Thoracic aorta endothelial cell (primary cell): ENCODE measurements around the gene AURKAIP1. TPM values are rescaled to one million over a fixed set of nuclear protein-coding genes. Genes with fewer than 3 reads are reported as not detected.

Source experiments
- total RNA-seq: library from RNA; depleted of rRNA; stranded (reverse); fragments of >200 nt; gene quantifications from 2 replicates; pipeline ENCODE4 v1.2.3, GENCODE V29; 2012

The AURKAIP1 gene
- total RNA-seq: 94.9 and 99.4 TPM in 2 replicates

DNA sequence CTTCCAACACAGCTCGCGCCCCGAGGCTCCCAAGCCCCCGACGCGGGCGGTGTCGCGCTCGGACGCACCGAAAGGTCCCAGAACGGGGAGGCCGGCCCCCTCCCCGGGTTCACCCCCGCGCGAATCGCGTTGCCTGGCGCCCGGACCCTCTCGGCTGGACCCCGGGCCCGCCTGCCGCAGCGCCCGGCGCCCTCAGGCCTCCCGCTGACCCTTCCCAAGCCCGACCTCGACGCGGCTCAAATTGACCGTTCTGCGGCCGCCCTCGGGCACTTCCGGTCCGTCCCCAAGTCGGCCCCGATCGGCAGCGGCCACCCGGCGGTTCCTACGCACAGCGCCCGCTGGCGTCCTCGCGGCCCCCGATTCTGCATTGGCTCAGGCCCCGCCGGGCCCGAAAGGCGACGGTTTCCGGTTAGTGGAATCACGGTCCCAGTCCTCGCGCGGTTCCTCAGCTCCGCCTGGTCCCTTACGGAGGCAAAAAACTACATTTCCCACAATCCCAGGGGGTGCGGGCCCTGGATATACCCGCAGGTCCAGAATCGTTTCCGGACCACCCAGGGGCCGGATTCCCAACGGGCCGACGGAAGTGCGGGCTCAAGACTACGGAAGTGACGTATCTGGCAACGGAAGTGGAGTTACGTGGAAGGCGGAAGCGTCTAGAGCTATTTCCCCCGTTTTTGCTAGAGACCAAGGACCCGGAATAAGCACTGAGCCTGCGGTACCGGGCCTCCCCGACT, at the start of gene AURKAIP1:
TSS of gene AURKAIP1 (minus strand) at position 279 of the 734 bp plus-strand sequence. CDS start 451 bp downstream, outside the sequence.

GRCh38 chr1:1421147-1421906, 46.3 kb upstream of the AURKAIP1 start, which contains the start of gene ANKRD65:
TSS of gene ANKRD65 (minus strand) at chr1:1421276. CDS start at chr1:1421005, 271 bp downstream.

DNA sequence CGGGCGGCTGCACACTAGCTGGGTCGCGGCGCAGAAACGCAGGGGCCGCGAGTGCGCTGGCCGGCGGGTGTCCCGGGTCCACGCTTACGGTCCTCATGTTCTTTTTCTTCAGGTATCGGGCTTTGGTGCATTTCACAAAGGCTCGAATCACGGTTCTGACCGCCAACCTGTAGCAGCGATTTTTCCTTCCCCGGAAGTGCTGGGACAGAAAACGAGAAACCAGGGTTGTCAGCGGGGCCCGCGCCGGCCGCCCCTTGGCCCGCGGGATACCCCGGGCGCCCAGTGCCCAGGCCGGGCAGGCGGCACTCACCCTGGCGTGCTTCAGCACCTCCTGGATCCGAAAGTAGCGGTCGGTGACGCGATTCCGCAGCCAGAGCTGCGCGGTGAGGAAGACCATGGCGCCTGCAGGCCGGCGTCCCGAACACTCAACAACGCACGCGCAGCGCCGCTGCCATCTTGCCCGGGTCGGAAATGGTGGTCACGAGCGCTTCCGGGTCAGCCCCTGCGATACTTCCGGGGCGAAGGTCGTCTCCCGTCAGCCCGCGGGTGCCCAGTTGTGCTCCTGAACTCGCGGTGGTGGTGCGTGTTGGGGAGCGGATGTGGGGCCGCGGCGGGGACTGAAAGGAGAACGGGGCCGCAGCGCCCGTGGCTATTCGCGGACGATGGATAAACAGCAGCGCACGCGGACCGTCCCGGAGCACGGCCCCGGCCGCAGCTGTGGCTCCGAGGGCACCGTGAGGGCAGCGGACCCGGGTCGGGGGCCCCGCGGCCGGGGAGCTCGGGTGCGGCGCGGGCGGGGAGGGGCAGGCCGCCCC, 32.0 kb upstream of the AURKAIP1 start, which contains the start of gene MRPL20:
TSS of gene MRPL20 (minus strand) at position 473 of the 815 bp plus-strand sequence. CDS start at position 397, 76 bp downstream.

DNA sequence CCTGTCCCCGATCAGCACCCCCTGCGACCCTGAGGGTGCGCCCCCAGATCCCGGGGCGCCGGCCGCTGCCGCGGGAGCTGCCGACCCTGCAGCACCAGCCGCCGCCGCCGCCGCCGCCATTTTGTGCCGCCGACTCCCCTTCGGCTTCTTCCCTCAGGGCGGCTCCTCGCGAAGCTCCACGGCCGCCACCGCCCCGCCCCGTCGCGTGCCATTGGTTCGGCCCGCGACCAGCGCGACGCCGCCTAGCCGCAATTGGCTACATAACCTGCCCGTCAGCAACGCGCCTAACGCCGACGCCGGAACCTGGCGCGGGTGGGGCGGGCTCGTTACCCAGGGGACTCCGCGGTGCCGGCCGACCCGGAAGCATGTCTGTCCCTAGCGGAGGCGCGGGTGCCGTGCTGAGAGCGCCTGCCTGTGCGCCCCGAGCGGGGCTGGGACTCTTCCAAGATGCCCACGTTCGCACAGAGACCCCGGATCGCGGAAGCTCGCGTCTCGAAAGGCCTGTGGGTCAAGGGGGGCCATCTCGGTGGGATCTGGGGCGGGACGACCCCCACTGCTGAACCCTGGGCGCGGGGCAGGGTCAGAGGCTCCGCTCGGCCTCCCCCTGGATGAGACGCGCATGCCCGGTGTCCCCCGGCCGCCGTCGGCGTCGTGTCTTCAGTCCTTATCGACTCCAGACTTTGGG, 24.3 kb upstream of the AURKAIP1 start, which contains the start of gene CCNL2:
TSS of gene CCNL2 (minus strand) at position 149 of the 685 bp plus-strand sequence. CDS start at position 120, 29 bp downstream.

DNA sequence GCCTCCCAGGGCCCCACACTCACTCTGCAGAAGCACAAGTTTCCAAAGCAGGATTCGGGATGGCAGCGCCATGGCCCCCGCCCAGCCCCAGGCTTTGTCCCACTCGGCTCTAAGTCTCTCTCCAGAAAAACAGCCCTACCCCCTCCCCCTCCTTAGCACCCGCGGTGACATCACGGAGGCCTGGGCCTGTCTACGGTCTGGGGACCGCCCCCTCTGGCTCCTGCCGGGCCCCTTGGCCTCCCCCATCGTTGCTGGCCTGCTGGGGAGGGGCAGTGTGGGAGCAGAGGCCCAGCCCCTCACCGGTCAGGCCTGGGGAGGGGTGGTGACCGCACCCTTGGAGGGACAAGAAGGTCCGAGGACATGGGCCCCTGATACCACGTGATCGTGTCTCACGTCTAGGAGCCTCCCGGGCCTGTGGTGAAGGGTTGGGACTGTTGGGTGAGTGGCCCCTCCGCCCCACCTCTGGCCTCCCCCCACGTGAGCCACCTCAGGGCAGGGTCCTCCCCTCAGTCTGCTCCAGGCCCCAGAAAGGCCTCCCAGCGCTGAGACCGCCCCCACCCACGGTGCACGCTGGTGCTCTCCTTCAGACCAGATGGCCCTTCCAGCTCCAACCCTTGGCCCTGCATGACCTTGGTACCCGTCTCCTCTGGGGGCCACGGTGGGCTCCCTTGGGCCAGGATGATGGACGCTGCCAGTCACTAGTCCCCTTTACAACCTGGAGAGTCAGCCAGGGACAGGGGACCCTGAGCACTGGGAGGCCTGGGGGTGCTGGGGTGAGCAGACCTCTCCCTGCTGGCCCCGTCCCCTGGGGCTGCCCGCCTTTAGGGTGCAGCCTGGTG, 16.4 kb downstream of the AURKAIP1 start, which contains the start of gene MXRA8:
TSS of gene MXRA8 (minus strand) at position 123 of the 839 bp plus-strand sequence. CDS start at position 72, 51 bp downstream.

GRCh38 chr1:1349256-1350012, 25.6 kb downstream of the AURKAIP1 start, which contains the start of gene DVL1:
TSS of gene DVL1 (minus strand) at chr1:1349418. CDS start at chr1:1349065, 353 bp downstream.

DNA sequence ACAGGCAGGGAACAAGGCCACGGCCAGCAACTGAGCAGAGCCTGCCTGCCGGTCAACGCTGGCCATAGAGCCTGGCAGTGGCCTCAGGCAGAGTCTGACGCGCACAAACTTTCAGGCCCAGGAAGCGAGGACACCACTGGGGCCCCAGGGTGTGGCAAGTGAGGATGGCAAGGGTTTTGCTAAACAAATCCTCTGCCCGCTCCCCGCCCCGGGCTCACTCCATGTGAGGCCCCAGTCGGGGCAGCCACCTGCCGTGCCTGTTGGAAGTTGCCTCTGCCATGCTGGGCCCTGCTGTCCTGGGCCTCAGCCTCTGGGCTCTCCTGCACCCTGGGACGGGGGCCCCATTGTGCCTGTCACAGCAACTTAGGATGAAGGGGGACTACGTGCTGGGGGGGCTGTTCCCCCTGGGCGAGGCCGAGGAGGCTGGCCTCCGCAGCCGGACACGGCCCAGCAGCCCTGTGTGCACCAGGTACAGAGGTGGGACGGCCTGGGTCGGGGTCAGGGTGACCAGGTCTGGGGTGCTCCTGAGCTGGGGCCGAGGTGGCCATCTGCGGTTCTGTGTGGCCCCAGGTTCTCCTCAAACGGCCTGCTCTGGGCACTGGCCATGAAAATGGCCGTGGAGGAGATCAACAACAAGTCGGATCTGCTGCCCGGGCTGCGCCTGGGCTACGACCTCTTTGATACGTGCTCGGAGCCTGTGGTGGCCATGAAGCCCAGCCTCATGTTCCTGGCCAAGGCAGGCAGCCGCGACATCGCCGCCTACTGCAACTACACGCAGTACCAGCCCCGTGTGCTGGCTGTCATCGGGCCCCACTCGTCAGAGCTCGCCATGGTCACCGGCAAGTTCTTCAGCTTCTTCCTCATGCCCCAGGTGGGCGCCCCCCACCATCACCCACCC, 43.7 kb downstream of the AURKAIP1 start, which contains the start of gene TAS1R3:
TSS of gene TAS1R3 (plus strand) at position 213 of the 898 bp plus-strand sequence. CDS start at position 279, 66 bp downstream.

DNA sequence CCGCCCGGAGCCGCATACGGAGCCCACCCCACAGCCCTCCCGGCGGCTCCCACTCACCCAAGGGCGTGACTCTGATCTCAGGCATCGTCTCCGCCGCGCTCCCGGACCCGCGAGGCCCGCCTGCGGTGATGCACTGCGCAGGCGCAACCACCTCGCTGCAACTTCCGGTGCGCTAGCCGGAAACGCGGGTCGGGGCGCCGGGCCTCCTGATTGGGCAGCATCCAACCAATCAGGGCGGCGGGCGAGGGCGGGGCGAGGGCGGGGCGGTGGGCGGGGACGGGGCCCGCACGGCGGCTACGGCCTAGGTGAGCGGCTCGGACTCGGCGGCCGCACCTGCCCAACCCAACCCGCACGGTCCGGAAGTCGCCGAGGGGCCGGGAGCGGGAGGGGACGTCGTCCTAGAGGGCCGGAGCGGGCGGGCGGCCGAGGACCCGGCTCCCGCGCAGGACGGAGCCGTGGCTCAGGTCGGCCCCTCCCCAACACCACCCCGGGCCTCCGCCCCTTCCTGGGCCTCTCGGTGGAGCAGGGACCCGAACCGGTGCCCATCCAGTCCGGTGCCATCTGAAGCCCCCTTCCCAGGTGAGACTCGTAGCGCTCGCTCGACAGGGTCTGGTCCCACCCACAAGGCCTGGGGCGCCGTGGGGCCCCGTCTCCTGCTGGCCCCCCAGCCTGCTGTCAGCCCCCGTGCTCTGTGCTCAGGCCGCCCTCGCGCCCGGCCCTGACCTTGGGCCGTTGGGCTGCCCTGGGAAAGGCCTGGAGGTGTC, 50.3 kb downstream of the AURKAIP1 start, which contains the start of the genes CPTP and INTS11:
TSS of gene CPTP (plus strand) at position 279 of the 764 bp plus-strand sequence. CDS start 2,109 bp downstream, outside the sequence.
TSS of gene INTS11 (minus strand) at position 137 of the 764 bp plus-strand sequence. CDS start at position 85, 52 bp downstream.

Other genes starting within 250 kb of the AURKAIP1 start
- not detected in 2 replicates for gene TTLL10, start 201.3 kb downstream of the AURKAIP1 start, total RNA-seq
- gene TNFRSF18, start 168.6 kb downstream of the AURKAIP1 start, total RNA-seq: not detected in 2 replicates
- 0.57 and 0.93 TPM in 2 replicates for gene TNFRSF4, start 161.1 kb downstream of the AURKAIP1 start, total RNA-seq
- gene SDF4, start 143.2 kb downstream of the AURKAIP1 start, total RNA-seq: 91.1 and 105 TPM in 2 replicates
- 20.5 and 27.3 TPM in 2 replicates for gene B3GALT6, start 143.0 kb downstream of the AURKAIP1 start, total RNA-seq
- 1.1 TPM in 1 of 2 replicates, not detected in the other for gene C1QTNF12, start 128.5 kb downstream of the AURKAIP1 start, total RNA-seq
- gene UBE2J2, start 101.4 kb downstream of the AURKAIP1 start, total RNA-seq: 50.0 and 53.1 TPM in 2 replicates
- gene SCNN1D, start 94.8 kb downstream of the AURKAIP1 start, total RNA-seq: 0.66 and 0.93 TPM in 2 replicates
- gene ACAP3, start 67.3 kb downstream of the AURKAIP1 start, total RNA-seq: 19.7 and 22.7 TPM in 2 replicates
- 21.0 and 22.9 TPM in 2 replicates for gene PUSL1, start 66.6 kb downstream of the AURKAIP1 start, total RNA-seq
- gene INTS11, start 50.5 kb downstream of the AURKAIP1 start, total RNA-seq: 64.1 and 71.4 TPM in 2 replicates
- 15.6 and 21.5 TPM in 2 replicates for gene CPTP, start 50.4 kb downstream of the AURKAIP1 start, total RNA-seq
- gene TAS1R3, start 43.9 kb downstream of the AURKAIP1 start, total RNA-seq: 0.13 and 0.22 TPM in 2 replicates
- 28.9 and 38.4 TPM in 2 replicates for gene DVL1, start 25.8 kb downstream of the AURKAIP1 start, total RNA-seq
- 0.80 and 1.2 TPM in 2 replicates for gene MXRA8, start 16.7 kb downstream of the AURKAIP1 start, total RNA-seq
- 140 and 162 TPM in 2 replicates for gene CCNL2, start 24.1 kb upstream of the AURKAIP1 start, total RNA-seq
- 100 and 116 TPM in 2 replicates for gene MRPL20, start 32.1 kb upstream of the AURKAIP1 start, total RNA-seq
- gene ANKRD65, start 46.1 kb upstream of the AURKAIP1 start, total RNA-seq: 0.07 and 0.13 TPM in 2 replicates
- 1.3 and 2.9 TPM in 2 replicates for gene VWA1, start 60.5 kb upstream of the AURKAIP1 start, total RNA-seq
- gene ATAD3C, start 74.5 kb upstream of the AURKAIP1 start, total RNA-seq: not detected in 2 replicates
- gene ATAD3B, start 96.6 kb upstream of the AURKAIP1 start, total RNA-seq: 33.0 and 38.4 TPM in 2 replicates
- gene ATAD3A, start 137.0 kb upstream of the AURKAIP1 start, total RNA-seq: 46.1 TPM in 2 replicates
- 3.5 and 4.0 TPM in 2 replicates for gene TMEM240, start 165.4 kb upstream of the AURKAIP1 start, total RNA-seq
- 84.0 and 84.4 TPM in 2 replicates for gene SSU72, start 199.7 kb upstream of the AURKAIP1 start, total RNA-seq
- 0.65 and 0.80 TPM in 2 replicates for gene FNDC10, start 224.9 kb upstream of the AURKAIP1 start, total RNA-seq
- 23.3 and 25.3 TPM in 2 replicates for gene MIB2, start 240.3 kb upstream of the AURKAIP1 start, total RNA-seq